Stimulated activated CD4-positive, alpha-beta T cell treated with anti-CD3 and anti-CD28 coated beads, TNF-alpha, amount 100 ng/mL, for 4 hours (primary cell): ENCODE results near the gene ASB15.

Experiments
- DNase-seq, 3 experiments: peaks; one replicate each; pipeline ENCODE4 v3.0.0-alpha.2; 2020; ENCODE audit warnings: low read depth in 3 of 3

ASB15 gene

GRCh38 chr7:123635551-123636359 lies 34.1 kb downstream of the ASB15 start:
- no peak for DNase-seq

- no peak for DNase-seq
Measured at GRCh38 chr7:123637203-123637602, 35.6 kb downstream of the ASB15 start.

DNA sequence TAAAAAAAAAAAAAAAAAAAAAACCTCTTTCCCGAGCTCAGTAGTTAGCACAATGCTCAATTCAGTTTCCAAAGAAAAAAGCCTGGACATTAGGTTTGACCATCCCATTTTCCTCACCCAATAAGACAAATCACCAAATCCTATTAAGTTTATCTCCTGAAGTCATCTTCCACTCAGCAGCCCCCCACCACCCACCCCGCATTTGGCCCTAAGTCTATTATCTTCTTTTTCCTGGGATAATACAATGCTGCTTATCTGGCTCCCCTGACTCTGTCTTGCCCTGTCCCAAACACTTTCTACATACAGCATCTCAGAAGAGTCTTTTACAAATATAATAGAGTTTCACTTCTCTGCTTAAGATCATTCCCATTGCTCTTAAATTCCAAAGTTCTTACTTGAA lies 36.3 kb downstream of the ASB15 start:
- no peak for DNase-seq

- no peak for DNase-seq
Measured at GRCh38 chr7:123639631-123640030, 38.0 kb downstream of the ASB15 start.

GRCh38 chr7:123640583-123640982 lies 39.0 kb downstream of the ASB15 start:
- DNase-seq: no peak

DNA sequence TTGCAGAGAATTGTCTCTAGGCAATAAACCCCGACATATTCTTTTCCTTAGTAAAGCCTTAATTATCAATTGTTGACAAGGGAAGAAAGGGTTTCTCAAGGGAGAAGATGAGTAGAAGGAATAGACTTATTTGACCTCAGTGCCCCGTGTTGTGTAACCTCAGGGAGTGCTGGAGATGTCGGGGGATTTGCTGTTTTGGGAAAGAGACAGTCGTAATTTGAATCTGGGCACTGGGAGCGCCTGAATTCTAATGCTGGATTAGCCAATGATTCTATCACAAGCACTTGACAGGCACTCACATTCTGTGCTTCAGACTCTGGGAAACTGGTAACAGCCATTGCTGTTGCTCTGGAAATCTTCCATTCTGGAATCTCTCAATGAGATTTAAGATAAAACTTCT lies 40.3 kb downstream of the ASB15 start:
- no peak for DNase-seq

- DNase-seq: no peak
Measured at GRCh38 chr7:123643495-123644441, 42.1 kb downstream of the ASB15 start.

- no peak for DNase-seq
Measured at GRCh38 chr7:123645516-123645915, 43.9 kb downstream of the ASB15 start.

DNA sequence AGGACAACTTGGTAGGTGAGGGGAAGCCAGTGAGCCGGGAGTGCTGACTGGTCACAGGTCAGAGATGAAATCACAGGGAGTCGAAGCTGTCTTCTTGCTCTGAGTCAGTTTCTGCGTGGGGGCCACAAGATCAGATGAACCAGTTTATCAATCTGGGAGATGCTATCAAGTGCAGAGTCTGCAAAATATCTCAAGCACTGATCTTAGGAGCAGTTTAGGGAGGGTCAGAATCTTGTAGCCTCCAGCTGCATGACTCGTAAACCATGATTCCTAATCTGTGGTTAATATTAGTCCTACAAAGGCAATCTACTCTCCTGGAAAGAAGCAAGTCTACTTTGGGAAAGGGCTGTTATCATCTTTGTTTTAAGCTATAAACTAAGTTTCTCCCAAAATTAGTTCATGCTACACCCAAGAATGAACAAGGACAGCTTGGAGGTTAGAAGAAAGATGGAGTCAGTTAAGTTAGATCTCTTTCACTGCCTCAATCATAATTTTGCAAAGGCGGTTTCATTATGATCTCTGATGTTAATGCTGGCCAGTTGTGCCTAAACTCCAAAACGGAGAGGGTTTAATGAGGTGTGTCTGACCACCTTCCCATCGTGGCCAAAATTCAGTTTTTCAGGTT lies 45.6 kb downstream of the ASB15 start:
- DNase-seq: no peak

- no peak for DNase-seq
Measured at GRCh38 chr7:123649964-123650363, 48.3 kb downstream of the ASB15 start.

GRCh38 chr7:123650595-123650994 lies 49.0 kb downstream of the ASB15 start:
- no peak for DNase-seq

GRCh38 chr7:123652406-123652805 lies 50.8 kb downstream of the ASB15 start:
- no peak for DNase-seq

DNA sequence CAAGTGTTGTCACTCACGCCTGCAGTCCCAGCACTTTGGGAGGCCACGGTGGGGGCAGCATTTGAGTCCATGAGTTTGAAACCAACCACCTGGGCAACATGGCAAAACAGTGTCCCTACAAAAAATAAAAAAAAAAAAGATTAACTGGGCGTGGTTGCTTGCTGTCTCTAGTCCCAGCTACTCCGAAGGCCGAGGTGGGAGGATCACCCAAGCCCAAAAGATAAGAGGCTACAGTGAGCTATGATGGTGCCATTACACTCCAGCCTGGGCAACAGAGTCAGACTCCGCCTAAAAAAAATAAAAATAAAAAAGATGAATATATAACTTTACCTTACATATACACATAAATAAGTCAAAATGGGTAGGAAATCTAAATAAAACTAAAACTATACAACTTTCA lies 51.5 kb downstream of the ASB15 start:
- DNase-seq: no peak

GRCh38 chr7:123655614-123656013 lies 54.0 kb downstream of the ASB15 start, which contains the start of gene LMOD2:
TSS of gene LMOD2 (plus strand) at chr7:123655866. CDS start at chr7:123655964, 98 bp downstream.
- DNase-seq: no peak

- no peak for DNase-seq
Measured at GRCh38 chr7:123656544-123657303, 55.1 kb downstream of the ASB15 start.

- DNase-seq: no peak
Measured at GRCh38 chr7:123657304-123657685, 55.7 kb downstream of the ASB15 start.

DNA sequence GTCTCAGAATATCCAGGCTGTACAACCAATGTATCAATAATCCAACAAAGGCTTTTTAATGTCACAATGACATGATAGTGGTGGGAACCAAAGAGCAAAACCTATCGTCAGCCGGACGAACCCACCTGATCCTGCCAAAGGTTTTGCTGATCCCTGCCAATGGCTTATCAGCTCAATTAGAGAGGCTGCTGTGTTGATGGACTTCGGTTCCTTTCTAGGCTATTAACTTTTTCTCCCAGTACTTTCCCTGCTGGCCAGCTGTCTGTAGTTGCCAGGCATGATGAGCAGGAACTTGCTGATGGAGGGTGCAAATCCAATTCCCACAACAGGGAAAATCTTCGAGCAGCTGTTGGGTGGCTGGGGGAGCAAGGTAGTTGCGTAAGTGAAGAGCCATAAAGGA lies 56.4 kb downstream of the ASB15 start:
- DNase-seq: no peak

DNA sequence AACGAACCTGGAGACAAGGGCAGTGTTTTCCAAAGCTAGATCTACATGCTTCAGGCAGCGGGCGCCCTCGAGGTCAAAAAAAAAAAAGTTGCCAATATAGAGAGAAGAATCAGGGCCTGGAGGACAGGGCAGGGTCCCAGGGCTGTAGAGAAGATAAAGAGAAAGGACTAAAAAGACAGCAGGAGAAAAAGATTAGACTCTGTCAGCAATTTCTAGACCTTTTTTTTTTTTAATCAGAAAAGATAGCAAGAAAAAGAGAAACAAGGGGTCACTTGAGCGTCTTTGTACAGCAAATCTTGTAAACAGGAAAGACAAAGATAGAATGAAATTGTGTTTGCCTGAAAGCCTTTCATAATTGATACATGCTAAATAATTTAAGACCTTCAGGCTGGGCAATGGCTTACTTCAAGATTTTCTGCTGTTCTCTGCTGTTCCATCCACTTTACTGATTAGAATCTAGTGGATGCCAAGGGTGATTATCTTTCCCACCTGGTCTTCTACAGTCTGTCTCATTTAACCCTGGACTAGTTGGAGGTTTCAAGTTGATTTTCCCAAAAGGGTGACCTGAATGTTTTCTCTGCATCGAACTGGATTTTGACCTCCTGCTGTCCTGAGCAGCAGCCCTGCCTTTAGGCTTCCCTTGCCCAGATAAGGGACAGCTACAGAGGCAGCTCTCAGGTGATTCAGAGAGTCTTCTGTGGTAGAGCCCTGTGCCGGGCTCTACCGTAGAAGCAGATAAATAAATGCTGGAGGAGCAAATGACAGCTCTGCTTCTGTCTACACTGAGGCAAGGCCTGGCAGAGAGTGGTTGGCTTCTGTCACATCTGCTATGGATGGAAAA lies 59.1 kb downstream of the ASB15 start:
- DNase-seq: no peak

GRCh38 chr7:123661765-123662164 lies 60.1 kb downstream of the ASB15 start:
- DNase-seq: no peak

DNA sequence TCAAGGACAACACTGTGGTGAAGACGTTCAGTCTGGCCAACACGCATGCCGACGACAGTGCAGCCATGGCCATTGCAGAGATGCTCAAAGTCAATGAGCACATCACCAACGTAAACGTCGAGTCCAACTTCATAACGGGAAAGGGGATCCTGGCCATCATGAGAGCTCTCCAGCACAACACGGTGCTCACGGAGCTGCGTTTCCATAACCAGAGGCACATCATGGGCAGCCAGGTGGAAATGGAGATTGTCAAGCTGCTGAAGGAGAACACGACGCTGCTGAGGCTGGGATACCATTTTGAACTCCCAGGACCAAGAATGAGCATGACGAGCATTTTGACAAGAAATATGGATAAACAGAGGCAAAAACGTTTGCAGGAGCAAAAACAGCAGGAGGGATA lies 60.7 kb downstream of the ASB15 start:
- DNase-seq: no peak

GRCh38 chr7:123662755-123663154 lies 61.1 kb downstream of the ASB15 start:
- DNase-seq: no peak
